Activated CD4-positive, CD25-positive, alpha-beta regulatory T cell (primary cell): ENCODE measurements around the gene PYY.

Source experiments
- DNase-seq, 4 experiments: peaks; one replicate each; lab custom pipeline; 2025; lab: John Stamatoyannopoulos, UW

Gene PYY

DNA sequence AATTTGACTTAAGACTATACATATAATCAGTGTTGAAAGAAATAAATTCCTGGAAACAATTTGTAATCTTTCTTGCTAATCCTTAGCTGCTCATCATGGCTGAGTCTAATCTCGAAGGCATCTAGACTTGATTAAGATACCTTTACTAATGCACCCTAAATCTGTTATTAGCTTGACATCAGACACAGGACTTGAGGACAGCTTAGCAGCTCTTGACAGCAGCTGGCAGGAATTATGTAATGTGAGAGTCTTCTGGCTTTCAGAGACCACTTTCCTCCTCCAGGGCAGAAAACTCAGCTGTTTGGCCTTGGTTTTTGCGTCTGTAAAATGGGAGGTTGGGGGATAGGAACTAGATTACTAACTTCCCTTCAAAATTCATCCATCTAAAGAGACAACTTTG is 39.3 kb downstream of the PYY start:
- no peak for DNase-seq

DNA sequence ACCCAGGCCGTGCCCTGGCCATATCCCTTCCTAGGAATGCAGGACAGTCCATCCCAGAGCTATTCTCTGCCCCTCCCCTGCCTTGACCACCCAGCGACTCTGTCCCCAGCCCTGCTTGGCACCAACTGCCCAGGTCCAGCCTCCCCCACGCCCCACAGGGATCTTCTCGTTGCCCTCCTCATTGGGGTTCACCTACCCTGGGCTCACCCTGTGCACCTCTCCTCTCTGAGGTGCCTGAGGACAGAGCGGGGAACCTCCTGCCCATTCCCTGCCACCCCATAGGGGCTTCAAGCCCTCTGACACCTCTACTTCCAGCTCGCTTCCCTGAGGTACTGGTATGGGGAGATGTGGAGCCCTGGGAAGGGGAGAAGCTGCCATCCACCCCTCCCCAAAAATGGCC is 40.2 kb downstream of the PYY start:
- no peak for DNase-seq

DNA sequence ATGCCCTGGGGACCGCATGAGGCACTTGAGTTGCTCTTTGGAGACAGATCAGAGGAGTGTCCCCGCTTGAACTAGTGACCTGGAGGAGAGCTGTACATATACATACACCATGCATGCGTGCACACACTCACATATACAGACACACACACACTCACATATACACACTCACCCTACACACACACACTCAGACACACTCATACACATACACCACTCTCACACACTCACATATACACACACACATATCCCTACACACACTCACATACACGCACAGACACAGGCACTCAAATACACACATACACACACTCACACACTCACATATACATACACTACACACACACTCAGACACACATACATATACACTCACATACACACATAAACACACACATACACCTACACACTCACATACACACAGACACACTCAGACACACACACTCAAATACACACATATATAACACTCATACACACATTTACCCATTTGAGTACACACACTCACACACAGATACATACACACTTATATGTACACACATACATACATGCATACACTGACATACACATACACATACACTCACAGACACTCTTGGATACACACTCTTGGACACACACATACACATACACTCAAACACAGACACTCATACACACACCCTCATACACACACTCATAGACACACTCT is 41.0 kb downstream of the PYY start:
- DNase-seq, result no peak

DNA sequence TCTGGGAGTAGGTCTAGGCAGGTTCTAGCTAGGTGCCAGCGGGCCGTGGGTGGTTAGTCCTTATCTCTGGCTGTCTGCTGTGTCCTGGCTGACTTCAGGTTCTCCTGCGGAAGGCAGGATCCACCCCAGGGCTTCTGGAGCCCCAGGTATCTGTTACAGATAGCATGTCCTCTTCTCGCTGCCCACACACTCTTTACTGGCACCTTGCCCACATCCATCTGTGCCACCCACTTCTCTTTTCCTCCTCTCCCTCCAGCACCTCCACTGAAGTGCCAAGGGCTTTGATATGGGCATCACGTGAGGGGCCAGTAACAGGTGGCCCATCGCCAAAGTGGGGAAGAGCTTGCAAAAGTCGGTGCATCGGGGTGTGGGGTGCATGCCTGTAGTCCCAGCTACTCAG is 41.8 kb downstream of the PYY start:
- no peak for DNase-seq

DNA sequence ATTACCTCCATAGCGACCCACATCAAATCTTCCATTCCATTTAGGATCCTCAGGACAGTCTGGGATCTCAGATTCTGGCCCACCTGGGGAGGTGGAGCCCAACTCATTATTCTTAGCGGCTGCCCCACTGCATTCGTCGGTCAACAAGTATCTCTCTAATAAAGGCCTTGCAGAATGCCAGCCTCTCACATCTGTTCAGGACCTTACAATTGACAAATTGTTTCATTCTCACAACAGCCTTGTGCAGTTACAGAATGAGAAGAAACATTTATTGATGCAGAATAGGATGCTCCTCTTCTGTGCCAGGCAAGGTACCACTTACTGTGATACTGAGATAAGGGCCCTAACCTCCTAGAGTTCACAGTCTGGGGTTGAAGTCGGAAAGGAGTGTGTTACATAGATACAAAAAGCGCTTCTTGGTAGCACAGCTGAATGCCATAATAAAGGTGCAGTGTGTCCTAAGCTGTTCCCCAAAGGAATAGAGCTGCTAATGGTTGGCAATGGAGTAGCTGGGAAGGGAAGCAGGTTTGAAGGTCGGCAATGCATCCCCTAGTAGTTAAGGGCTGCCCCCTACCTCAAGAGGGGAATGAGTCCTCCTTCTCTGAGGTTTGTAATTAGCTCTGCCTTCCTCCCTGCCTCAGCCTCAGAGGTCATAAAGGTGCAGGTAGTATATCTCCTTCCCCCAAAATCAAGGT is 44.1 kb downstream of the PYY start:
- no peak for DNase-seq

DNA sequence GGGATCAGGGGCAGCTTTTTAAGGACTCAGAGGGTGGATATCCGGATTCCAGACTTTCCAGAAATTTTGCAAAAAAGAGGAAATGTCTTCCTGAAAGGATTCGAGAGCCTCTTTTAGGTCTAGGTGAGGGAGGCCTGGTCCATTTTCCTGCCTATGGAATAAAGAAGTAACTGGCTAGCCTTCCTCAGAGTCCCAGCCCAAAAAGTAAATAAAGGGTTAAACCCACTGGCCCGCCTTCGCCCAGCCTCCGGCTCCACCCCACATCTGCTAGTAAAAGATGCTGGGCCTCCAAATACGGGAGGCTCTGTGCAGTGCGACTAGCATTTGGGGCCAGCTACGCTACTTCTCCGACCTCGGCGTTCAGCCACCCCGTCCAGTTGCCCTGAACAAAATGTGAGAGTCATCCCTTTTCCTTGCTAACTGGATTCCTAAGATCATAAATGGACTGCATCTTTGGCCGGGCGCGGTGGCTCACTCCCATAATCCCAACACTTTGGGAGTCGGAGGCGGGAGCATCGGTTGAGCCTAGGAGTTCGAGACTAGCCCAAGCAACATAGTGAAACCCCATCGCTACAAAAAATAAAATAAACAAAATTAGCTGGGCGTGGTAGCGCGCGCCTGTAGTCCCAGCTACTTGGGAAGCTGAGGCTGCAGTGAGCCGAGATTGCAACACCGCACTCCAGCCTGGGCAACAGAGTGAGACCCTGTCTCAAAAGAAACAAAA is 45.6 kb downstream of the PYY start:
- DNase-seq, result peak in 2 of 4 experiments; percentile 17

DNA sequence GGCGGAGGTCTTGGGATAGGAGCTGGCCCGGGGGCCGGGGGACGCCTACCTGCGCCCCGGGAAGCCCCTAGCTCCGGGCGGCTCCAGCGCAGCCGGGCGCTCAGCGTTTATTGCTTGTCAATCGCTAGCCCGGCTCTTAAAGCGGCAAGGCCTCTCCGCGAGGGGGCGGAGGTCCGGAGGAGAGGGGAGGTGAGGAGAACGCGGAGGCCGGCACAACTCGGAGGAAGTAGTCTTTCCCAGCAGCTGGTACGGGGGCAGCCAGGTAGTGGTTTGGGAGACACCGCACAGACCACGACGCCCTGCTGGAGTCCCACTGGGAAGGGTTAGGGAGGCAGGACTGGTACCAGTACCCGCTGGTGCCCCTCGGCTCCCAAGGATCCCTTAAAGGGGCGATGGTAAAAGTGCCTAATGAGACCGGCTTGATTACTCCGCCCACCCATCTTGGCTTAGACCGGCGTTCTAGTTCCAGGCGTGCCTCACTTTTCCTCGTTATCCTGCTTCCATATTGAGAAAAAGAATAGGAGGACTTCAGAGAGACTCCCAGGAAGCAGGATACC is 46.2 kb downstream of the PYY start, which contains the start of gene MPP2:
Gene MPP2 (minus strand): TSS at position 112 of the 557 bp plus-strand sequence. CDS start 3,076 bp downstream, outside the sequence.
- peak in 3 of 4 experiments; percentile 19 to 24 (median 19) for DNase-seq

DNA sequence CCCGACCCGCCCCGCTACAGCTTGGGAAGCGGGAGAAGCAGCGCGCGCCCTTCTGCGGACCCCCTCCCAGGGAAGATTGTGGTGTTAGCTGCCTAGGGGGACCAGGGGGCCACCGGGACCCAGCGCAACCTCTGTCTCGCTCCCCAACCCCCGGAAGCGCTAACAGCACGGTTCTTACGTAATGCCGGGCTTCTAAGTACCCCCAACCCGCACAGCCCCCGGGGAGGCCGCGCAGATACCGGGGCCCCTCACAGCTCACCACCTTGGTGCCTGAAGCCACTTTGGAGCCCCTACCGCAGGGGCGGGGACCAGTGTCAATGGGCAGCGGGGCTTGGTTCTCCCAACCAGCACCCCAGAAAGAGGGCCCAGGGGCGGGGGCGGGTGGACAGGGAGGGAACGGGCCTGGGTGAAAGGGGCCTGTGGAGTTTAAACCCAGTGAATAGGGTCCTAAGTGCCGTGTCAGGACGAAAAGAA is 46.8 kb downstream of the PYY start:
- no peak for DNase-seq

DNA sequence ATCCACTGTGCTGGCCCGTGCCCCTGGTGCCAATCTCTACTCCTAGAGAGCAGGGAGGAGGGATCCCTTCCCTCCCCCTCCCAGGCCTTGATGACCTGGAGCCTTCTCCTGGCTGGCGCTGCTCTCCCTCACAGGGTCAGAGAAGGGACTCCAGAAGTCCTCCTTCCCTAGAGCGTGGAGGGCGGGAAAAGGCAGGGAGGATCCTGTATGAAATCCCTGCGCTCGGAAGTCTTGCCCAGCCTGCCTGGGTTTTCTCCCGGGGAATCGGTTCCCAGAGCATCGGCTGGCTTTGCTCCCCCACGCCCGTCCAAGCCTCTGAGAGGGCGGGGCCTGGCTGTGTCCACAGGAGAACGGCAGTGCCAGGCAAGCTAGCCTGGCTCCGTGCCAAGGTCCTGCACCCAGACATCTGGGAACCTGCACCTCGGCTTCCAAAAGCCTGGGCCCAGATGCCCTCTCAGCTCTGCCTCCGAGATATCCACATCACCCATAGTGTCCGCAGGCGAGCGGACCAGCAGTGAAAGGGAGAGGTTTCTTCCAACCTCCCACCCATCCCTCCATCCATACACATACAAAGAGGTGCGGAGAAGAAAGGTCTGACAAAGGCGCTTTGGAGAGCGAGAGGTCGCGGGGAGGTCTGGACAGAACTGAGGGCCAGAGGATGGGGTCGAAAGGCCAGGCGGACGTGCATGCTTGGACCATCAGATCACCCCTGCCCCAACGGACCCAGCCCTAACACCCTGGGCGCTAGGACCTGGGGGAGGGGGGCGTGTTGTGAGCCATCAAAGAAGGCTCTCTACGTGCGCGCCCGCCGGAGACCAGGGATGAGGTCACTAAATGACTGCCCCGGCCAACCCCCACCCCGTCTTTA is 47.5 kb downstream of the PYY start:
- peak in 1 of 4 experiments; percentile 20 for DNase-seq

DNA sequence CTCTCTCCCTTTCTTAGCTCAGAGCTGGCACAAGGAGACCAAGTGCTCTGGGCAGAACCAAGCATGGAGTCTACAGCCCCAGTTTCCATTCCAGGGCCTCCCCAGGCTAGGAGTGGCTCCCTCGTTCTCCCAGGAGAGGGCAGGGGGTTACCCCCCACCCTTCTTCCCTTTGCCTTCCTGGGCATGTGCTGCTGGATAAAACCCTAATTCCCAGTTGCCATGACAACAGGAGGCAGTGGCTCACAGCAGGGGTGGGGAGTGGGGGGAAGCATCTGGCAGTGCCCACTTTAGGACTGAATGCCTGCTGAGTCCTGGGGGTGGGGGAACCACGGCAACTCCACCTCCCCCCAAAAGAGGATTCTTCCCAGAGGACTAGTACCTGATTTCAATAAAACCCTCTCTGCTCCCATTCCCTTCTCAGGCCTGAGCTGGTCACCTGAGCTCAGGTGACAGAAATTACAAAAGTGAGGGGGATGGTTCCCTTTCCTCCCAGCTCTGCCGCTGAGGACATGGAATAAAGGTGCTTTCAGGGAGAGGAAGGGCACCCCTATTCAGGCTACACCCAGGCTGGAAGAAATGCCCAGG is 48.2 kb downstream of the PYY start:
- DNase-seq, result no peak
